K562 (cell line): Measurements from ENCODE around the gene SLIT1. TPM values are rescaled to one million over a fixed set of nuclear protein-coding genes. Genes with fewer than 3 reads are reported as not detected.

ENCODE experiments used
- ATAC-seq: fragments of 200-7000 bp; cut with Tn5 transposase; 3 replicates; pipeline ENCODE4 v1.9.1; 2020; ENCODE audit warnings: moderate library complexity
- BruUV-seq: library from RNA; stranded (reverse); fragments of 400-500 nt; replicated peaks from 2 replicates; lab custom pipeline; 2021; lab: Mats Ljungman, UMichigan
- CTCF ChIA-PET: fragments of 300-600 bp; formaldehyde crosslinking; extraction: SDS; loops from one replicate; lab custom pipeline; 2021; ENCODE audit warnings: low intra/inter-chr PET ratio; lab: Yijun Ruan, JAX
- POLR2A ChIA-PET: fragments of 300-600, 350-650 bp; sonication (Branson Sonifier 250); formaldehyde crosslinking; extraction: SDS; loops from one replicate; lab custom pipeline; 2021; ENCODE audit warnings: antibody characterized with exemption, inconsistent platforms; lab: Yijun Ruan, JAX
- DNase-seq, 4 experiments: peaks; one replicate each; pipeline versions ENCODE4 v3.0.0 to v3.0.0-alpha.2; 2011 to 2018; ENCODE audit warnings: low spot score in 3 of 4, mixed read lengths in 3 of 4; ENCODE audit errors: extremely low read depth in 1 of 4
- FAIRE-seq: peaks from 2 replicates; lab custom pipeline; 2011; peaks lifted over from hg19 to GRCh38; lab: Jason Lieb, UNC
- H2AFZ ChIP-seq: 2 replicates; pipeline ENCODE4 v1.6.0; 2011; ENCODE audit warnings: low read depth, low read length, control low read depth, inconsistent platforms
- H3K27ac ChIP-seq: fragments of 200-600 bp; 3 replicates; pipeline ENCODE4 v1.8.0; 2011; ENCODE audit warnings: low read depth, mild to moderate bottlenecking, control low read depth, inconsistent platforms, low read length, moderate library complexity, mixed read lengths; ENCODE audit errors: extremely low read depth
- H3K27me3 ChIP-seq, 2 experiments: fragments of 300-600 bp in 1 of 2; 2 replicates in 1 of 2; 3 replicates in 1 of 2; pipeline versions ENCODE4 v1.6.0 to v1.8.0; 2011; ENCODE audit warnings: inconsistent platforms in 2 of 2, low read length in 2 of 2, mild to moderate bottlenecking in 1 of 2, mixed read lengths in 1 of 2, moderate library complexity in 1 of 2; ENCODE audit not compliant: control insufficient read depth in 2 of 2, insufficient read depth in 2 of 2
- H3K36me3 ChIP-seq: fragments of 300-600 bp; 3 replicates; pipeline ENCODE4 v1.8.0; 2011; ENCODE audit warnings: mild to moderate bottlenecking, low read length, inconsistent platforms; ENCODE audit not compliant: control insufficient read depth, insufficient read depth
- H3K4me1 ChIP-seq, 2 experiments: fragments of 200-600 bp in 1 of 2; replicated peaks in 1 of 2; 2 replicates in 1 of 2; 3 replicates in 1 of 2; pipeline versions ENCODE4 v1.5.1 to v1.8.0; 2011; ENCODE audit warnings: inconsistent platforms in 2 of 2, low read length in 2 of 2, mild to moderate bottlenecking in 1 of 2, mixed read lengths in 1 of 2, moderate library complexity in 1 of 2; ENCODE audit not compliant: control insufficient read depth in 2 of 2, insufficient read depth in 2 of 2
- H3K4me2 ChIP-seq: 2 replicates; pipeline ENCODE4 v1.6.1; 2011; ENCODE audit warnings: low read length, control low read depth, inconsistent platforms, mixed read lengths; ENCODE audit not compliant: insufficient read depth
- H3K4me3 ChIP-seq: fragments of 200-600 bp; sonication (generic), shearing (Covaris generic); 2 replicates; pipeline ENCODE4 v1.5.1; 2016; ENCODE audit warnings: control low read depth, inconsistent platforms
- H3K79me2 ChIP-seq: fragments of 200-600 bp; 3 replicates; pipeline ENCODE4 v1.8.0; 2011; ENCODE audit warnings: low read length, inconsistent platforms; ENCODE audit not compliant: control insufficient read depth, insufficient read depth
- H3K9ac ChIP-seq, 2 experiments: 2 replicates each; pipeline versions ENCODE4 v1.6.0 to v1.6.1; 2011; ENCODE audit warnings: low read depth in 2 of 2, low read length in 2 of 2, control low read depth in 1 of 2, inconsistent platforms in 1 of 2, mild to moderate bottlenecking in 1 of 2, mixed read lengths in 1 of 2; ENCODE audit not compliant: insufficient read depth in 1 of 2
- H3K9me1 ChIP-seq: one replicate; pipeline ENCODE4 v1.6.0; 2011; ENCODE audit warnings: inconsistent platforms, mild to moderate bottlenecking, low read length, moderate library complexity; ENCODE audit not compliant: control insufficient read depth, insufficient read depth
- H3K9me3 ChIP-seq: replicated peaks from 2 replicates; pipeline ENCODE4 v1.5.1; 2011; ENCODE audit warnings: low read depth, low read length, inconsistent platforms; ENCODE audit not compliant: control insufficient read depth, insufficient read depth
- H4K20me1 ChIP-seq: replicated peaks from 2 replicates; pipeline ENCODE4 v1.6.1; 2011; ENCODE audit warnings: low read length, inconsistent platforms, mixed read lengths; ENCODE audit not compliant: control insufficient read depth, insufficient read depth
- CBX5 ChIP-seq: IDR thresholded peaks from 2 replicates; pipeline ENCODE4 v1.6.1; 2014; ENCODE audit warnings: low read depth, borderline replicate concordance
- CREB1 ChIP-seq, 2 experiments: sonication (generic) in 1 of 2; formaldehyde crosslinking in 1 of 2; IDR thresholded peaks; 2 replicates each; pipeline versions ENCODE4 v1.6.1 to v1.8.0; 2012 to 2022; ENCODE audit warnings: inconsistent platforms in 1 of 2, mild to moderate bottlenecking in 1 of 2, missing genetic modification reagents in 1 of 2, moderate library complexity in 1 of 2
- DACH1 ChIP-seq: fragments of 450-650 bp; IDR thresholded peaks from 2 replicates; pipeline ENCODE4 v1.6.1; 2018; ENCODE audit not compliant: partially characterized antibody
- ESRRB ChIP-seq: fragments of 250-450 bp; sonication (Bioruptor Pico); IDR thresholded peaks from 2 replicates; pipeline ENCODE4 v1.5.0; 2020; ENCODE audit warnings: mild to moderate bottlenecking, moderate library complexity, borderline replicate concordance
- GABPA ChIP-seq: fragments of 200-800 bp; sonication (Bioruptor generic); conservative IDR thresholded peaks from 2 replicates; pipeline ENCODE4 v1.6.1; 2016; ENCODE audit warnings: low read depth, missing genetic modification characterization, missing compliant biosample characterization
- JUN ChIP-seq, 2 experiments: sonication (generic) in 1 of 2; formaldehyde crosslinking in 1 of 2; IDR thresholded peaks; 2 replicates each; pipeline versions ENCODE4 v1.6.1 to v1.8.0; 2012 to 2022; ENCODE audit warnings: borderline replicate concordance in 2 of 2, mild to moderate bottlenecking in 2 of 2, improper control_type of control experiment in 1 of 2, low read depth in 1 of 2, low read length in 1 of 2, missing genetic modification reagents in 1 of 2
- KLF10 ChIP-seq: fragments of 250-450 bp; sonication (Bioruptor Pico); IDR thresholded peaks from 2 replicates; pipeline ENCODE4 v1.6.1; 2021; ENCODE audit warnings: matching md5 sums
- MAFF ChIP-seq: IDR thresholded peaks from 2 replicates; pipeline ENCODE4 v1.6.1; 2012; ENCODE audit warnings: low read length, improper control_type of control experiment
- MIER1 ChIP-seq: fragments of 450-650 bp; IDR thresholded peaks from 2 replicates; pipeline ENCODE4 v1.6.1; 2016; ENCODE audit warnings: antibody characterized with exemption, mild to moderate bottlenecking, low read depth
- NFE2 ChIP-seq: IDR thresholded peaks from 2 replicates; pipeline ENCODE4 v1.6.1; 2014; ENCODE audit warnings: antibody characterized with exemption, low read depth
- POLR2A ChIP-seq: fragments of 450-650 bp; conservative IDR thresholded peaks from 2 replicates; pipeline ENCODE4 v1.6.1; 2016
- PTTG1 ChIP-seq: fragments of 450-650 bp; IDR thresholded peaks from 2 replicates; pipeline ENCODE4 v1.6.1; 2016; ENCODE audit warnings: low read depth, mild to moderate bottlenecking, missing genetic modification characterization, missing compliant biosample characterization
- PYGO2 ChIP-seq: fragments of 450-650 bp; IDR thresholded peaks from 2 replicates; pipeline ENCODE4 v1.6.1; 2016; ENCODE audit warnings: mild to moderate bottlenecking, missing genetic modification characterization, moderate library complexity, missing compliant biosample characterization
- SRSF3 ChIP-seq: fragments of 200-400 bp; formaldehyde crosslinking; IDR thresholded peaks from 2 replicates; pipeline ENCODE4 v1.6.1; 2016; ENCODE audit warnings: mild to moderate bottlenecking, low read length, moderate library complexity; ENCODE audit not compliant: insufficient read depth
- U2AF1 ChIP-seq: fragments of 200-400 bp; formaldehyde crosslinking; optimal IDR thresholded peaks from 2 replicates; pipeline ENCODE3; 2017; ENCODE audit warnings: mild to moderate bottlenecking, low read depth, low read length, moderate library complexity
- ZMIZ1 ChIP-seq, 2 experiments: fragments of 150-350 bp in 1 of 2; IDR thresholded peaks; 2 replicates each; pipeline ENCODE4 v1.6.1; 2012 to 2016; ENCODE audit warnings: low read depth in 2 of 2, low read length in 2 of 2, mild to moderate bottlenecking in 1 of 2, moderate library complexity in 1 of 2
- ZNF134 ChIP-seq: fragments of 250-450 bp; sonication (Bioruptor Pico); conservative IDR thresholded peaks from 2 replicates; pipeline ENCODE4 v1.4.0; 2020
- ZNF253 ChIP-seq: fragments of 250-450 bp; sonication (Bioruptor Pico); conservative IDR thresholded peaks from 2 replicates; pipeline ENCODE4 v1.6.1; 2021; ENCODE audit warnings: mild to moderate bottlenecking
- WGBS: fragments of 100-300 bp; shearing (Covaris generic); methylation state at CpG from one replicate; pipeline ENCODE4 v1.1.6; 2016; ENCODE audit warnings: low coverage, mixed read lengths; ENCODE audit not compliant: insufficient coverage; ENCODE audit errors: missing lambda C conversion rate; 5-methylcytosine and 5-hydroxymethylcytosine counted together
- in situ Hi-C: fragments of 300-500 bp; cut with MboI; formaldehyde crosslinking; loops from 4 replicates; pipeline ENCODE4 v1.15.0; 2018; ENCODE audit warnings: inconsistent platforms, mixed read lengths
- intact Hi-C: fragments of 100-400 bp; cut with micrococcal nuclease; formaldehyde crosslinking; loops from 2 replicates; pipeline ENCODE4 v1.14.2; 2022
- polyA plus RNA-seq, 8 experiments: library from polyadenylated mRNA; depleted of rRNA in 4 of 8; stranded (reverse) in 5 of 8; unstranded in 3 of 8; fragments of >200 nt; fragmentation: Nextera tagmentation in 2 of 8; fragmentation: Illumina TruSeq in 1 of 8; extraction: Ambion mirVana in 2 of 8; extraction: Trizol in 1 of 8; gene quantifications; 2 replicates each; pipeline versions ENCODE4 v1.2.1 to v1.2.3, GENCODE V29; 2011 to 2014; ENCODE audit warnings: inconsistent platforms in 1 of 8, missing spikeins in 1 of 8
- total RNA-seq, 7 experiments: library from RNA; depleted of rRNA in 6 of 7; stranded (reverse); fragments of >200 nt in 6 of 7; fragmentation: Illumina TruSeq in 2 of 7; extraction: Trizol in 2 of 7; gene quantifications; 2 replicates each; pipeline versions ENCODE4 v1.2.1 to v1.2.3, GENCODE V29; 2011 to 2021; ENCODE audit warnings: low replicate concordance in 1 of 7
- TF ChIP-seq, protein P1 (sequence below): sonication (generic); formaldehyde crosslinking; IDR thresholded peaks from 2 replicates; pipeline ENCODE4 v1.8.0; 2022; ENCODE audit warnings: mild to moderate bottlenecking, missing genetic modification reagents, borderline replicate concordance

SLIT1 gene
- total and polyA plus RNA-seq, 9 of the 15 experiments (the other 6 are each of a cell fraction or from before 2014, with no cell fraction given) = 0.01 to 0.11 (median 0.04) TPM; not detected in 3

DNA sequence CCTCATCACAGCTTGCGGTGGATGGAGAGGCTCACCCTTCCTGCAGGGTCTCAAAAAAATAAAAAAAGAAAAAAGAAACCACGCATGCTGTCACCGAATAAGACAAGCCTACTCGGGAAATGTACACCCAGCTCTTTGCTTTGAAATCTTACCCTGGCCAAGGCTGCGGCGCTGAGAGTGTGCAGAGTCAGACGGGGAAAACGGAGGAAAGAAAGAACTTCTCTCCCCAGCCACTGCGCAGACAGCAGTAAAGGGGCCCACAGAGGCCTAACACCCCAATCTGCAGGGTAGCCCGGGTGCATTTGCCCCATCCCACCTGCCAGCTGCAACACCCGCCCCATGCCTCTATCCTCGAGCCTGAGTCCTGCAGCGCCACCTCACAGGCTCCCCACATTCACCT, 14.8 kb downstream of the SLIT1 start:
- CTCF ChIA-PET = no interaction called here
- BruUV-seq = no TSS peak

More for the DNA sequence above, 14.8 kb downstream of the SLIT1 start:
- H3K4me1 ChIP-seq = no peaks in the 10 kb centered on the region
- TF ChIP-seq ZNF134 (CRISPR knock-in tag) (no peak), ZMIZ1 (IDR thresholded peaks at IDR 0.05; ENCODE audit: low read depth in 2 of 2, low read length in 2 of 2) (no peak), ZNF253 (CRISPR knock-in tag) (no peak), PYGO2 (tag) (no peak), DACH1 (no peak), U2AF1 (no peak), GABPA (no peak), PTTG1 (tag) (no peak), KLF10 (CRISPR knock-in tag) (no peak), SRSF3 (no peak), POLR2A (no peak), CBX5 (no peak), MIER1 (no peak), JUN (IDR thresholded peaks at IDR 0.05; ENCODE audit: borderline replicate concordance, low read depth, low read length) (no peak), JUN (CRISPR knock-in tag; IDR thresholded peaks at IDR 0.05; ENCODE audit: borderline replicate concordance) (no peak), ESRRB (CRISPR knock-in tag) (no peak), NFE2 (no peak), MAFF (no peak), CREB1 (IDR thresholded peaks at IDR 0.05) (no peak), CREB1 (CRISPR knock-in tag; IDR thresholded peaks at IDR 0.05) (no peak)
- TF ChIP-seq, protein P1, sequence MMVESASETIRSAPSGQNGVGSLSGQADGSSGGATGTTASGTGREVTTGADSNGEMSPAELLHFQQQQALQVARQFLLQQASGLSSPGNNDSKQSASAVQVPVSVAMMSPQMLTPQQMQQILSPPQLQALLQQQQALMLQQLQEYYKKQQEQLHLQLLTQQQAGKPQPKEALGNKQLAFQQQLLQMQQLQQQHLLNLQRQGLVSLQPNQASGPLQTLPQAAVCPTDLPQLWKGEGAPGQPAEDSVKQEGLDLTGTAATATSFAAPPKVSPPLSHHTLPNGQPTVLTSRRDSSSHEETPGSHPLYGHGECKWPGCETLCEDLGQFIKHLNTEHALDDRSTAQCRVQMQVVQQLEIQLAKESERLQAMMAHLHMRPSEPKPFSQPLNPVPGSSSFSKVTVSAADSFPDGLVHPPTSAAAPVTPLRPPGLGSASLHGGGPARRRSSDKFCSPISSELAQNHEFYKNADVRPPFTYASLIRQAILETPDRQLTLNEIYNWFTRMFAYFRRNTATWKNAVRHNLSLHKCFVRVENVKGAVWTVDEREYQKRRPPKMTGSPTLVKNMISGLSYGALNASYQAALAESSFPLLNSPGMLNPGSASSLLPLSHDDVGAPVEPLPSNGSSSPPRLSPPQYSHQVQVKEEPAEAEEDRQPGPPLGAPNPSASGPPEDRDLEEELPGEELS = no peak
- WGBS = 4% methylated on average over 10 of the region's 13 CpGs
- H3K9me1 ChIP-seq = no peaks in the 10 kb centered on the region
- no peaks in the 10 kb centered on the region for H3K36me3 ChIP-seq
- intact Hi-C loops = no loop called here
- no peaks in the 10 kb centered on the region for H3K79me2 ChIP-seq
- no peak overlapping the region for H2AFZ ChIP-seq
- H3K4me2 ChIP-seq = no peak overlapping the region
- H3K9ac ChIP-seq = no peak overlapping the region
- H4K20me1 ChIP-seq = no peaks in the 10 kb centered on the region
- POLR2A ChIA-PET = no interaction called here
- H3K27ac ChIP-seq = no peak overlapping the region
- no peak overlapping the region for H3K4me3 ChIP-seq
- H3K27me3 ChIP-seq = peaks cover 4 to 28% of the 10 kb centered on the region in 2 experiments; a peak in 4 of 5 replicates
- no peak for DNase-seq
- H3K9me3 ChIP-seq = no peaks in the 10 kb centered on the region
- FAIRE-seq = no peak
- in situ Hi-C loops = no loop called here
- ATAC-seq = no peak
